Activated CD8-positive, alpha-beta memory T cell treated with anti-CD3 and anti-CD28 coated beads for 1 hour (primary cell): ENCODE measurements around the gene SOHLH1.

Experiments
- DNase-seq, 2 donors: peaks; one replicate each; pipeline ENCODE4 v3.0.0-alpha.2; 2020; ENCODE audit warnings: low read depth in 1 of 2; ENCODE audit errors: extremely low read depth in 1 of 2

SOHLH1 gene

DNA sequence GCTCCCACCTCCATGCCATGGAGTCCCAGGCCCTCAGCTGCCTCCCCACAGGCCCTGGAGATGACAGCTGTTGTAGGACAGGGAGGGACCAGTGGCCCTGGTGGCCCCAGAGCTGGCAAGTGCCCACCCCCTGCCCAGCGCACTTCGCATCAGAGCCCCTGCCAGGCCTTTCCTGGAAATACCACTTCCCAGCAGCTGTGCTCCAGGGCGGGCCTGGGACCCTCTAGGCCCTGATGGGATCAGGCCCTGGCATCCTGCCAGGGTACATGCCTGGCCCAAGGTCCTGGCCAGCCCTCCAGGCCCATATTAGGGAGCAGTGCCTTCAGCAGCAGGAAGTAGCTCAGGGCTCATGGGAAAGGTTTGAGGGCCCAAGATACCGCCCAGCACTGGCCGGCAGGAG, 5.2 kb upstream of the SOHLH1 start:
- DNase-seq: no peak

DNA sequence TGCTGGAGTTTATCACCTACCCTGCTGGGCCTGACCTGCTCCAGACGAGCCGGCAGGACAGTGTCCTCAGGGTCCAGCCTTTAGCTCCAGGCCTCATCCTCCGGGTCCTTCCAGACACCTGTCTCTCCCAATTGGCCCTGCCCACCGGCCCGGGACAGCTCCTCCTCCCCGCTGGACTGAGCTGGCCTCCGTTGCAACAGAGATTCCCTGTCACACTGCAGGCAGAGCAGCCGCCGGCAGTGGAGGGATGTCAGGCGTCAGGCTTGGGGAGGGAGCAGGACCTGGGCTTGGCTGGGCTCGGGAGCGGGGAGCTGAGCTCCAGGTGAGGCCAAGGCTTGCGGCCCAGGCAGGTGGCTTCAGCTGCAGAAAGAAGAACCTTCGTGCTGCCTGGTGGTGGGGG, 4.4 kb upstream of the SOHLH1 start:
- no peak for DNase-seq

DNA sequence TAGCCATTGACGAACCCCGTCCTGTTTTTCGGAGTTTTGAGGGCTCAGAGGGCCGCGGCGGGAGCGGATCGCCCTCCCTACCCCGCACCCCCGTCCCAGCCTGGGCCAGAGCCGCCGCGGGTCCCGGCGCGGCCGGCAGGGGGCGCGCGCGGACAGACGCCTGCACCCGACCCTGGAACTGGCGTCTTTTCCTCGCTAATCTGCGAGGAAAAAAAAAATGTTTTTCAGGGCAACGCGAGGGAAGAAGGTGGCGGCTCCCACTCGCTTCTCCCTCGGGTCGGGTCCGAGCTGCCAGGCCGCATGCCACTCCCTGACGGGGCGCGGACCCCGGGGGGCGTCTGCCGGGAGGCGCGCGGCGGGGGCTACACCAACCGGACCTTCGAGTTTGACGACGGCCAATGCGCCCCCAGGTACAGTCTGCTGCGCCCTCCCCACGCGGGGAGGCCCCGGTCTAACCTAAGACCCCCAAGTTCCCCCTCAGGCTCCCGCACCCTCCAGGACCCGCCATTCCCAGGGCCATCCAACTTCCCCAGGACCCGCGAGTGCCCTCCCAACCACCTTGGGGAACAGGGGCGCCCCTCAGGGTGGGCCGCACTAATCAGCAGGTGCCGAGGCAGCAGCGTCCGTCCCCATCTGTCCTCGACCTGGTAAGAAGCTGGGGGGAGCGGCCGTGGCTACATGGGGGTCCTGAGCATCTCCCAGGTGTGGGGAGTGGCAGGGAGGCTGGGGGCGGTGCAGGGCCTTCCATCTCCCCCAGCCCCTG, 2.9 kb upstream of the SOHLH1 start, which contains the start of gene KCNT1:
Gene KCNT1, plus strand, starts transcription at position 227 of the 763 bp plus-strand sequence. Its CDS starts 74 bp downstream, at position 301.
- peak in 1 of 2 donors; percentile 36 for DNase-seq

DNA sequence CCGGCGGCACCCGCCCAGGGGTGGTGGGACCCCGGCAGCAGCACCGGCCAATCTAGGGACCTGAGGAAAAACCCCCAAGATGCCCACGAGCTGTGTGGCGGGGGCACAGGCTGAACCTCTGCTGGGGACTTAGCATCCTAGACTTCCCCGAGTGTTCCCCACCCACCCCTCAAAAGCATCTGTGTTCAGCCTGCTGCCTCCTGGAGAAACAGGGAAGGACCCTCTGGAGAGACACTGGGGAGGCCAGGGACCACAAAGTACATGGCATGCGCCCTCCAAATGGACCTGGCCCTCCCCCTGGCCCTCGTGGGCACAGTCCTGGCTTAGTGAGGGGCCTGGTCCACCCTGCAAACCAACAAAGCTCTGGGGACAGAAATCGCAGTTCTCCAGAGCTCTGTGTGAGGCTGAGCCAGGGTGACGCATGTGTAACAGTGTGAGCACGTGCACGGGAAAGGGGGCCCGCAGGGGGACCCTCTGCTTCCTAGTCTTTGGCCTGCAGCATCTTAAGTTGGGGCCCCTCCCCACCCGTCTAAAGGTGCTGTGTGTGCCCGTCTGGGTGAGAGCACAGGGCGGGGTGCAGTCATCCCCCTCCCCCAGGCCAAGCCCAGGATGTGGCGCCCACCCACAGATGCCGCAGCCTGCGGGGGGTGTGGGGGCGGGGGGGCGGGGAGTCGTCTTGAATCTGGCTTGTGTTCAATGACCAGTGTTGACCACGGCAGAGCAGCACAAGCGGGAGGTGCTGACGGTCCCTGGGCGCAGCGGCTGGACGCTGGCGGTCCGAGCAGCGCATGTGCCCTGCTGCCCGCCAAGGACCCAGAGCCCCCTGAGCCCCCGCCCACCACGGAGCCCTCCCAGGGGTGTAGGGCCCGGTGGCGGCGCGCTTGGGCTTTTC, 2.0 kb upstream of the SOHLH1 start:
- DNase-seq: no peak

DNA sequence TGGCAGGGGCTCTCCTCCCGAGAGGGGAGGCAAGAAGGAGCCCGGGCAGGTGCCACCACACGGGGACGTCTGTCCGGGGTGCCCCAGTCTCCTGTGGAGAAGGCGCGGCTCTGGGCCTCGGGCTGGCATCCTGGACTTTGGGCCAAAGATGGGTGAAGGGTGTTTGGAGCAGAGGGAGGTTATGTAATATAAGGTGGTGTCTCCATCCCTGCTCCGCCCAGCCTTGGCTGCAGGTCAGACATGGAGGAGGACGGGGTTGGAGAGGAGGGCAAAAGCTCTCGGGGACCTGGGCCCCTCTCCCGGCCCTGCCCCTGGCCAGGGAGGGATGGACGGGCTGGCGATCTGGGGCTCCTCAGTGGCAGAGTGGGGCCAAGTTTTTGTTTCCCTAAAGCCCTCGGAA, 1.2 kb upstream of the SOHLH1 start:
- DNase-seq: no peak

DNA sequence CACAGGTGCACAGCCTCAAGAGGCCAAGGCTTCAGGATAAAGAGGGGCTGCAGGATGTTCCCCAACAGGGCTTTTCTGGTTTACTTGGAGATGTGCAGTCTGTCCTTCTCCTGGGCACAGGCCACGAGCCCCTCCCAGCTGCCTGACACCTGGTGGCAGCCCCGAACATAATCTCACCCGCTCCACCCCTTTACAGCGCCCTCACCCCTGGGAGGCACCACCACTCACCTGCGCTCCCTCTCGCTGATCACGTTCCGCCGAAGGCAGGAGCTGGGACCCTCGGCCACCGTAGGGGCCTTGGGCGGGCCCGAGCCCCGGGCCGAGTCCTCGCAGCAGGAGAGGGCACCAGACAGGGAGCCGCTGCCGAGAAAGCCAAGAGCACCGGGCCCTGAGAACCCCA, 514 bp downstream of the SOHLH1 start:
- DNase-seq: no peak

DNA sequence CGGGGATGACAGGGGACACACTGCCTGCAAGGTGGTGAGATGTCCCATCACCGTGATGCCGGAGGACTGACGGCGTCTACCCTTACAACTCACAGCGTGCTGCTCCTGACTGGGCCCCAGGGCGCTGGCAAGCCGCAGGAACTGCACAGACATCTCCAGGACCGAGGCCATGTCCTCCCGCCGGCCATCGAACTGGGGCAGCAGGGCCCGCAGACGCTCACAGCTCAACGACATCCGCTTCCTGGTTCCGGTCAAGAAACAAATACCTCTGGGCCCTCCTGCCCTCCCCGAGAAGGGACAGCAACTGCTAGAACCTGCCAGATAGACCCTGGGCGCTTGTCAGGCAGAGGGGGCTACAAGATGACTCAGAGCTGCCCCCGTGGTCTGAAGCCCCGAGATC, 1.0 kb downstream of the SOHLH1 start:
- no peak for DNase-seq

DNA sequence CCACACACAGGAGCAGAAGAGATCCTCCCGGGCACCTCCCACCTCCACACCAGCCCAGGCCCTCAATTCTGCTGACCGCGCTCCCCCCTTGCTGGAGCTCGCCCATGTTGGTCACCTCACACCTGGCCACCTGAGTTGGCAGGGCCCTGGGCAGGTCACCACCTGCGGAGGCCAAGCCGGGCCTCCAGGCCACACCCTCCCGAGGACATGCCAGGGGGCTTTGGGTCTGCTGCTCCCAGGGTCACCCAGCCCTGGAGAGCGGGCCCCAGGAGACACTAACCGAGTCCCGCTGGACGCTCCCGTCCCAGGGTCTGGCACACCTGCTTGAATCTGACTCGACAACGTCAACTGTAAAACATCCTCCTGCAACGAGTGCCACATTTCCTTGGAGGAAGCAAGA, 2.1 kb downstream of the SOHLH1 start:
- no peak for DNase-seq

DNA sequence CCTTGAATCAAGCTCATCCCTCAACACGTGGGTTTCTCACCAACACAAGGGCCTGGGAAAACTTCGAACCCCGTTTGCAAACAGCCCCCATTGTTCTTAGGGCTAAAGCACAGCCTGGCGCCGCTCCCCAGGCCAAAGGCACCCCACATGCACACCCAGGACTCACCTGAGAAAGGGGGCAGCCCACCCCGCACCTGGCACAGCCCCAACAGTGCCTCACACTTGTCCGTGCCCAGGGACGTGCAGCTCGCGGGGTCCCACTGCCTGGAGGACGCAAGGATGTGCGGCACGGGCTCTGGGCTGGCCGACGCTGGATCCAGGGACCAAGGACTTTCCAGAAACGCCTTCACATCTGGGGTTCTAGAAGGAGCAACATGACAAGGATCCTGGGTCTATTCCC, 2.8 kb downstream of the SOHLH1 start:
- no peak for DNase-seq

DNA sequence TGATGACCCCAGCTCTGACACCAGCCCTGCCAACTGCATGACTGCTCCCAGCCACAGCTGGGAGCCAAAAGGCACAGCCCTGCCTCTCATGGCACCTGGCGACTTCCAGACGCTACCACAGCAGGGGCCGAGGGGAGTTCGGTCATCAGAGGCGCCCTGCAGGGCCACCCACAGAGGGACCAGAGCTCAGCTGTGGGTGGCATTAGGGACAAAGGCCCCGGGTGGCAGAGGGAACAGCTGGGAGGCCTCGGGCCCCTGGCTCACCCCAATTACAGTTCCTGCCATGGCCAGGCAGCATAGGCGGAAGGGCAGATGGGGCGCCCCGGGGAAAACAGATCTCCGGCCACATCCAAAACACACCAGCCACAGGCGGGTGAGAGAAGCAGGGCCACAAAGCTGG, 3.6 kb downstream of the SOHLH1 start:
- no peak for DNase-seq

DNA sequence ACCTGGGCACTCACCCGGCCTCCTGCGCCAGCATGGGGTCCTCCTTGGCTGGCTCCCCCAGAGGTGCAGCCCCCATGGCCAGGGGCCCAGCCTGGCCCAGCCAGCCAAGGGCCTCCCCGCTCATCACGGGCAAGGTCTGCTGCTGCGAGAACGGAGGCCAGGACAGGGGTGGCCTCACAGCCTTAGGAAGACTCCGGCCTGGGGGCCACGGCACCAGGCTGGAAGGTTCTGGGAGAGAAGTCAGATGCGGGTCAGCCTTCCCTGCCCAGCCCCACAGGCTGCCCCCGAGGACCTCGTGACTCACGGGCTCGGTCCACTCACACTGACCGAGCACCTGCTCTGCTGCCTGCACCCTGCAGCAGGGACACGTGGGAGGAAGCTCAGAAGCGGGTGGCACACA, 4.2 kb downstream of the SOHLH1 start:
- no peak for DNase-seq

DNA sequence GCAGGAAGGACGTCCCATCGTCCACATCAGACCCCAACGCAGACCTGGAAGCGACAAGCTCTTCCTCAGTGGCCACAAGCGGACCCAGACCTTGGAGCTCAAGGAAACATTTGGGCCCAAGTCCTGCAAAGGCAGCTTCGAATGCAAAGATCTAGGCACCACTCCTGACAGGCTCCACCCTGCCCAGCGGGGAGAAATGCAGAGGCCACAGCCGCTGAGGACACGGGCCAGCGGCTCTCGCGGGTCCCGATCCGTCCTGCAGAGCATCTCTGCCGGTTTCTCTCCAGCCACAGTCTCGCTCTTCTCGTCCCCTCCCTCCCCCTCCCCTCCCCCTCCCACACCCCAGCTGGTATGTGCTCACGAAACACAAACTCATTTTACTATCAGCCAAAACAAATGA, 4.9 kb downstream of the SOHLH1 start:
- no peak for DNase-seq

DNA sequence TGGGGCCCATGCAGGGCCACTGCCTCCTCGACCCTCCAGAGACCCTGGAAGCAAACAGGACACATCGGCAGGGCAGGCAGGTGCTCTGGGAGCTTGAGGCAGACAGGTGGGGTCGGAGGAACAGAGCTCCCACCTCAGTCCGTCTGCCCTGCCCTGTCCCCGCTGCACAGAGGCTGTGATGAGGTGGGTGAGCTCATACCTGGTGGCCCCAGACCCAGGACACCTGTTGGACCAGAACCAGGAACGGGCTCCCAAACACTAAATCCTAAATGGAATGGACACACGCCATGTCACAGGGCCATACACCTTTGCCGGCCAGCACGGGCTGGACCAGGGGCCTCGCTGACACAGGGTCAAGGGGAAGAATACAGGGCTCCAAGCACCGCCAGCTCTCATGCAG, 5.5 kb downstream of the SOHLH1 start:
- no peak for DNase-seq

DNA sequence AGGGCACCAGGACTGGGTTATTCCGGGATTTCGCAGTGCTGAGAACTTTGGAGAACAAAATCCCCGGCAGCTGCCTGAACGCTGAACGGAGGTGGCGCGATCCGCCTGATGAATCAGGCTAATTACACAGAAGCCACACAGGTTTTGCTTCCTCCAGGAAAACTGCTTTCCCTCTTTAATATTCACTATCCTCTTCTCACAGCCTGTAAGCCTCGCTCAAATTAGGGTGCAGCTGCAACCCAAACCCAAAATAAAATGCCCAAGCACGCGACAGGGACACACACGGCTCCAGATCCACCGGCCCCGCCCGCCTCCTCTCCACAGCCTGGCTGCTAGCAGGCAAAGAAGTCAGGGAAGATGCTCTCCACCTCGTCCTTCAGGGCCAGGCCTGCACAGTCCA, 6.0 kb downstream of the SOHLH1 start:
- no peak for DNase-seq

DNA sequence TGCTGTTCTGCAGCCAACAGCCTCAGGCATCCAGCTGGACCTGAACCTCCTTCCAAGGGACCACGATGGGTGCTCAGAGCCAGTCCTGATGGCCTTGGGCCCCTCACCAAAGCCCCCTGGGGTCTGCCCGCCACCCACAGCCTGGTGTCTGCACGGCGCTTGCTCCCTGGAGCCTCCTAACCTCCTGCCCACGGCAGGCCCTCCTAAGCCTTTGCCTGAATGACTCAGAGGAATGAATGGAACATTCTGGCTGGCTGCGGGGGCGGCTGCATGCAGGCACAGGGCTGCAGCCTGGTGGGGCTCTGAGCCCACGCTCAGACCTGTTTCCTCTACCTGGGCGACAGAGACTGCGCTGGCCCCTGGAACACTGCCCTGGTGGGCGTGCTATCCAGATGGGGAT, 6.9 kb downstream of the SOHLH1 start:
- no peak for DNase-seq

DNA sequence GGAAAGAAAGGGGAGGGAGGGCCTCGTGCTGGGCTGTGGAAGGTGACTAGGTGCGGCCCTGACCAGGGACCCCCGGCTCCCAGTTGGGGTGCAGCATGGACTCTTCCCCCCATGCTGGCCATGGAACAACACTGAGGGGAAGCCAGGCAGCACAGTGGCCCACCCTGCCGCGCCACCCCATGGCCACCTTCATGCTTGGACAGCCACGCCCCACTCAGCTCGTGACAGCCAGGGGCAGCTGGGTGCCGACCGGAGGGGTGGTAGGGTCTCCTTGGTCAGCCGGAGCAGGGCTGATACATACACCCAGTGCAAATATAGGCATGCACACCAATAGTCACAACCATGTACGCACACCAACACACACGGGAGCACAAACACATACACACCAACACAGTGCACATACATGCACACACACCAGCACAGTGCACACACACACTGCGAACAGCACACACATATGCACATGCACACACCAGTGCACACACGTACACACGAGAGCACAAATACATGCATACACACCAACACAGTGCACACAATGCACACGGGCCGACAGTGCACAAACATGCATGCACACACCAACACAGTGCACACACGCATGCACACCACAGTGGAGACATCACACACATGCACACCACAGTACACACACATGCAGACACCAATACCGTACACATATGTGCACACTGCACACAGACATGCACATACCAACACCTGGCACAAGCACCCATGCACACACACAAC, 8.3 kb downstream of the SOHLH1 start:
- no peak for DNase-seq

DNA sequence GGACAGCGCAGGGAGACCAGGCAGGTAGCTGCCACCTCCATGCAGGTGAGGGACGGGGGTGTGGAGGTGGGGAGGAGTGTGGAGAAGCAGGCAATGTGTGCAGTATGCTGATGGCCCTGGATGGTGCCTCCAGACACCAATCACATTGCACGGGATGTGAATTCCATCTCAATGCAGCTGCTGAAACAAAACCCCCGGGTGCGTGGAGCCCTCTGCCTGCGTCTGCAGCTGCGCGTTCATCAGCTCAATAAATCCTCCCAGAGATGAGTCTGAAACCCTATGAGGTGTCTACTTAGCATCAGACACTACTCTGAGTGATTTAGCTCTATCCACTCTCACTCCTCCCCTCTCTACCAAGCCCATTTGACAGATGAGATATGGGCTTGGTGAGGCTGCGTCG, 10.3 kb downstream of the SOHLH1 start:
- no peak for DNase-seq

DNA sequence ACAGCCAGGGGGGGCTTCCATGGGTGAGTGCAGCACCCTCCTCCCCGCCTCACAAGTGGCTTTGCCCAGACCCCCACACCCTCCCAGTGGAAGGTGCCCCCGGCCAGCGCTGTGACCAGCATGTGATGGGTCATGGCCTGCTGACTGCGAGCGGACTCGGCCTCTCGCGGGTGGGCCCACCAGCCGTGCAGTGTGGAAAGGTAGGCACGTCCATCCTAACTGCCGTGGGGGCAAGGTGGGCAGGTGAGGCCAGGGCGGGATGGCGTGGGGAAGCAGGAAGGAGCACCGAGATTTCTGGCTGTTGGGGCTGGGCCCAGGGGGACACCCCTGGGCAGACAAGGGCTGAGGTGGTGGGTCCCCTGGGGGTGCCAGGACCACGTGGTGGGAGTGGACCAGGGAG, 12.1 kb downstream of the SOHLH1 start:
- no peak for DNase-seq

DNA sequence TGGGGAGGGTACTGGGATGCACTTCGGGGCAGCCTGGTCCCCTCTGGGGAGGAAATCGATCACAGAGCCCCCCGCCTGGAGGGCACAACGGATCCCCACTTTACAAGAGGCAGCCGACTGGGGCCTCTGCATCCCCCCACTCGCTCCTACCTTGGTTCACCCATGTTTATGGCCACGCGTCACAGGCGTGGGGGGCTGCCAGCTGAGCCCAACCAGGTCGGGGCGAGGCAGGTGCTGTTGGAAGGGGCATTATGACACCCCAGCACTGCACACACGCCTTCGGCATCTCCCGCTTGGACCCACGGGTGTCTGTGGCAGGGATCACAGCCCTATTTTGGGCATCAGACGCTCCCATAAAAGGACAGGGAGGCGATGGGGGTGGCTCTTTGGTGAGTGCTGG, 14.6 kb downstream of the SOHLH1 start:
- no peak for DNase-seq

DNA sequence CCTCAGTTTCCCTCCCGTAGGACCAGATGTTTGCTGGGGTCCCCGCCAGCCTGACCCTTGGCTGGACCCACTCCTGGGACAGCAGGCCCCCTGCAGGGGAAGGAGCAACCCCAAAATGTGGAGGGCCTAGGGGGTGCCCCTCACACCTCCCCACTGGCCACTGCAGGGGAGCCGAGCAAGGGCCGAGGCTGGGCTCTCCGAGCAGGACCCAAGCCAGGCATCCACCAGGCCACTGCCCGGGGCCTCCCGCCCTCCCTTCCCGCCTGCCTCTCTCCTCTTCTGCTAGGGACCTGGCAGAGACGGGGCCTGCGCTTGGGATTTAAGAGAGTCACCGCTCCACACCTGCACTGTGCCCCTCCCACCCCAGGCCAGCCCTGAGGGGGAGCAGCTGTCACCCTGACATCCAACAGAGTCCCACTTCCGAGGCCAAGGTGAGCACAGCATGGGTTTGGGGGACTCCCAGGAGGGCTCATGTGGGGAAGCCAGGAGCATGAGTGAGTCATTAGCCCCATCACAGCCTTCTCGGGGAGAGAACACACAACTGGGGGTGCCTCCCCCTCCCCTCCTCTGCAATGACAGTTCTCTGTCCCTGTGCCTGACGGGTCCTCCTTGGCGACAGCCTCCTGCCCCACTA, 15.8 kb downstream of the SOHLH1 start:
- no peak for DNase-seq

DNA sequence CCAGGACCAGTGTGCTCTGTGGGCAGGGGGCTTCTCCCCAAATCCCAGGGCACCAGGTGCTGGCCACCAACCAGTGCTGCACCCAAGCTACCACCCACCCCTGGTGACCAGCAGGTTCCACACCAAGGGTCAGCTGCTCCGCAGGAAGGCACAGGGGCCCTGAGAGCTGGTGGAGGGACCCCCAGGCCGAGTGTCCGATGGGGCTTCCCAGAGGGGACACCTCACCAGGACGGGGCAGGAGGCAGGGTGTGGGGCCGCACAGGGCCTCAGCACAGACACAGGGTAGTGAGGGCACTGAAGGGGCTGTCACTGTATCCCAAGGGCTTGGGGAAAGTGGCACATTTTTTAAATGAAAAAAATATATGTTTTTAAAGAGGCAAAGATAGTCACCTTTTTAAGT, 18.1 kb downstream of the SOHLH1 start:
- DNase-seq: no peak
